SKM-1 treated with dmso at 0.1 percent for 144 hours (cell line): ENCODE measurements around the gene PSMA7.
"Not testable (repeated sequence)": the region's sequence is repeated elsewhere in the genome, so short reads cannot be mapped to it uniquely, and the experiment has no call there.

Source experiments
- DNase-seq: peaks from one replicate; lab custom pipeline; 2025; ENCODE audit not compliant: unreplicated experiment; lab: John Stamatoyannopoulos, UW

Gene PSMA7

DNA sequence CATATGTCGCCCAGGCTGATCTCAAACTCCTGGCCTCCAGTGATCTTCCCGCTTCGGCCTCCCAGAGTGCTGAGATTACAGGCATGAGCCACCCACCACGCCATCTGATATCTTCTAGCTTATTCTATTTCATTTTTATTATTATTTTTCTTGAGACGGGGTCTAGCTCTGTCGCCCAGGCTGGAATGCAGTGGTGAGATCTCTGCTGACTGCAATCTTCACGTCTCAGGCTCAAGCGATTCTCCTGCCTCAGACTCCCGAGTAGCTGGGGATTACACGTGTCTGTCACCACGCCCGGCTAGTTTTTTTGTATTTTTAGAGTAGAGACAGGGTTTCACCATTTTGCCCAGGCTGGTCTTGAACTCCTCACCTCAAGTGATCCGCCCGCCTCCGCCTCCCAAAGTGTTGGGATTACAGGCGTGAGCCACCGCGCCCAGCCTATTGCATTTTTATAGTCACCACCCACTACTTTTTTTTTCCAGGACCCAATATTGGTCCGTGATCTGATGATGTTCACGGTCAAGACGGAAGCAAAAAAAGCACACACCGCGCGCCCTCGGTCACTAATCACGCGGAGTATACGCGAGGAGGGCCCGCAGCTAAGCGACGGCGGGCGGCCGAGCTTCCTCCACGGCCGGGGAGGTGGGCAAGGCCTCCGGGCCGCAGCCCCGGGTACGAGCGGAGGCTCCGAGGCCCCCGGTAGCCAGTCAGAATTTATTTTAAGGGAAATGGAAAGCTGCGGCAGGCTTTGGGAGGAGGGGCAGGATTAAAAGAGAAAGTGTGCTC, 22.0 kb downstream of the PSMA7 start:
- peak; percentile 35 for DNase-seq

DNA sequence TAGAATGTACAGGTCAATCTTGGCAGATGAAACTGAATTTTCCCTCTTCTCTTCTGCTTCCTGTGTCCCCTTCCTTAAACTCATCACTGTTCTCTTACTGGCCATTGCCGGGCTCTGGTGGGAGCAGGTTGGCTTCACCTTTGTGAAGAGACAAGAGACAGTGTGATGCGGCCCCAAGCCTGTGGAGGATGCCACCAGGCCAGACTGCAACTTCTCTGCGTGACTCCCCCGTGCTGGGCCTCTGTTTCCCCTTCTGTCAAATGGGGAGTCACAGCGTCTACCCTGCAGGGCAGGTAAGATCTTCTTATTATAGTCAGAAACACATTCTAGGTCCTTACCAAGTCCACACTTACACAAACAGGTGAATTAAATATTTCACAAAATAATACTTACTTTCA, 22.8 kb downstream of the PSMA7 start:
- no peak for DNase-seq

DNA sequence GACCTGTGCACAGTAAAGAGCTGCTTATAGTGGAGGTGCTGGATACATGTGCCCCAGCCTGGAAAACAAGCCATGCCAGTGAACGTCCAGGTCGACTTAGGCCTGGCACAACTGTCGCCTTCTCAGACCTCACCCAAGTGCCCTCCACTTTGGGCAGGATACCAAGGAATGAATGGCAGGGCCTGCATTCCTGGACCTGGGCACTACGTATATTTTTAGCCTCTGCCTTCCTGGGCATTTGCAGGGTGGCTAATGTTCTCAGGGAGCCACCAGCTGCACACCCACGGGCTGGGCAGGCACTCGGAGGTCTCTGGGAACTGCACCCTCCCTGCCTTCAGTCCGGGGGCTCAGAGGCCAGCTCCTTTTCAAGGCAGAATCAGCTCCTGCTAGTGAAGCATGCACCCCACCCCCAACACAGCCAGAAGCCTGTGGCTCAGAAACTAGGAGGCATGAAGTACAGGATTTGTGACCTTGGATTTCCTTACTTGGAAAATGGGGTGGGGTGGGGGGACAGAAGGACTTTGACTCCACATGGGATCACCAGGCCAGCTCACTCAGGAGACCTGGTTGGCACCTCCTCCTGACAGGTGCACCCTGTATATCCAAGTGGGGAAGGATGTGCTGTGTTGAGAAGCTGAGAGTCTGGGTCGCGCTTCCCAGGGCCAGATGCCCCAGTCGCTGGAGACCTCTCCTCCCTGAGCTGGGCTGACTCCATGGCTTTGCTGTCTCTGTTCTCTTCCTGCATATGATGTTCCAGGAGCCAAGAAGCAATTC, 23.4 kb downstream of the PSMA7 start:
- DNase-seq: no peak

DNA sequence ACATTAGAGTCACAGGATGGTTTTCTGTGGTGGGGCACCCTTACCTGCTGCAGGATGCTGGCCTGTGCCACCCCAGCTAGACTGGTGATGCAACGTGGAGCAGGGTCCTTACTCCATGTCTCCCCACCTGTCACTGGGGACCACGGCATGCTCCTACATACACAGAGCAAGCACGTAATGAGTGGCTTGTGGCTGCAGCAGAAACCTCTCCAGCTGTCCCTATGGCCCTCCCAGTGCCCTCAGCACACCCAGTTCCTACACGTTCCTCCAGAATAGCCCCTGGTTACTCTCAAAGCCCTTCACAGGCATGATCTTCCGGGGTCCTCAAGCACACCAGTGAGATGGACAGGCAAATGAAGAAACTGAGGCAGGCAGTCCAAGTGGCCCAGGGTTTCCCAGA, 24.1 kb downstream of the PSMA7 start:
- no peak for DNase-seq

DNA sequence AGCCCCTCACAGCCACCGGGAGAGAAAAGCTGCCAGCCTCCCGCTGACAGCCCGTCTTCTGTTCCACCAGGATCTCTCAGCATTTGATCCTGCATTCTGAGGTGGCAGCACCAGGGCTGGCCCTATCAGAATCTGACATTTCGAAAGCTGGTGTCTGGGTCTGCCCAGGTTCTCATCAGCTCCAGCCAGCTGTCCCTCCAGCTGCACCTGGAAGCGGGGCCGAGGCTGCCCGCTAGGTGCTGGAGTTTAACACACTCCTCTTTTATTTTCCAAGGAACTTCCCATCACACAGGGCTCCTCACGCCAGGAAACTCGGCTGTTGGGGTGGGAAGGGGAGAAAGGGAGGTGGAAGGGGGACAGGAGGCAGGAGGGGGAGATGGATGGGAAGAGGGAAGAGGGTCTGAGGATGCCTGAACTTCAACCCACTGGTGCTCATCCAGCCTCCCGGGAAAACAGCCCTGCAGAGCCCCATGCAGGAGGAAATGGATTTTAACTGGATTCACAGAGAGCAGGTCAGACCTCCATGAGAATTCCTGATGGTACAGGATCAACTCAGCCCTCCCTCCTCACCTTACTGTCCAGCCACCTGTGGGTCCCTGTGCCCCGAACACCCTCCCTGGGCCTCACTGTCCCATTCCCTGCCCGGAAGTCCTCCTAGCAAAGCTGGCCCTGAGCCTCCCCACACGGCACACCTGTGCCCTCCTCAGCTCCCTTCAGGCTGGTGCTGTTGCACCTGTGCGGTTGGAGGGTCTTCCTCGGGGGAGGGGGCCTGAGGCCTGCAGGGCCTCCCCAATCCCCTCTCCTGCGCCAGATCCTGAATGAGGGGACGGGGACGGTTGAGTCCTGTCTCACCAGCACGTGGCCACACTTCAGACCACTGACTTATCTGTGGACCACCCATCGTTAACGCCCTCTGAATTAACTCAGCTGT, 24.8 kb downstream of the PSMA7 start:
- DNase-seq: no peak

DNA sequence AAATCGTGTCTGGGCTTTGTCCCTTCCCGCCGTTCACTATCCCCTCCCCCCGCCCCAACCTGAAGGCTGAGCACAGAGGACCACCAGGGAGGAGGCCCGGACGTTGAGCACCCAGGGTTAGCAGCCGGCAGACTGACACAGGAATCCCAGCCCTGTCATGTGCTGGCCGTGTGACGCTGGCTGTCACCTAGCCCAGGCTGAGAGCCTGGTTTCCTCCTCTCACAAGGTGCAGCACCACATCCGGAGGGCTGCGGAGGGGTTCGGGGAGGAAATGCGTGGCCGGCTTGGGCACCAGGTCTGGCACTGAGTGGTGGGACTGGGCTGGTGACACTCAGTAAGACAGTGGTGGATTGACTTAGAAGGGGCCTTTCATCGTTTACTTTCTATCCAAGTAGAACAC, 25.5 kb downstream of the PSMA7 start:
- DNase-seq: no peak

DNA sequence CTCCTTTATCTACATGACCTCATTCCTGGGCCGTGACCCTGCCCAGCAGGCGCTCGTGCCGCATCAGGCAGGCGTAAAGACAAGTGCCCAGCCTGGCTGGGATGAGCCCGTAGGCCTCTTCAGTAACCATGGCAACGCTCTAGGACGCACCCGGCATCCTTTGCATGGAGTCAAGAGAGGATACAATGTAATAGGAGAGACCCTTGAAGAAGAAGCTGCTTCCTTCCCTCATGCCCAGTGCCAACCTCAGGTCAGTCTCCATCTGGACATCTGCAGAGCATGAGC, 25.9 kb downstream of the PSMA7 start:
- DNase-seq: no peak

DNA sequence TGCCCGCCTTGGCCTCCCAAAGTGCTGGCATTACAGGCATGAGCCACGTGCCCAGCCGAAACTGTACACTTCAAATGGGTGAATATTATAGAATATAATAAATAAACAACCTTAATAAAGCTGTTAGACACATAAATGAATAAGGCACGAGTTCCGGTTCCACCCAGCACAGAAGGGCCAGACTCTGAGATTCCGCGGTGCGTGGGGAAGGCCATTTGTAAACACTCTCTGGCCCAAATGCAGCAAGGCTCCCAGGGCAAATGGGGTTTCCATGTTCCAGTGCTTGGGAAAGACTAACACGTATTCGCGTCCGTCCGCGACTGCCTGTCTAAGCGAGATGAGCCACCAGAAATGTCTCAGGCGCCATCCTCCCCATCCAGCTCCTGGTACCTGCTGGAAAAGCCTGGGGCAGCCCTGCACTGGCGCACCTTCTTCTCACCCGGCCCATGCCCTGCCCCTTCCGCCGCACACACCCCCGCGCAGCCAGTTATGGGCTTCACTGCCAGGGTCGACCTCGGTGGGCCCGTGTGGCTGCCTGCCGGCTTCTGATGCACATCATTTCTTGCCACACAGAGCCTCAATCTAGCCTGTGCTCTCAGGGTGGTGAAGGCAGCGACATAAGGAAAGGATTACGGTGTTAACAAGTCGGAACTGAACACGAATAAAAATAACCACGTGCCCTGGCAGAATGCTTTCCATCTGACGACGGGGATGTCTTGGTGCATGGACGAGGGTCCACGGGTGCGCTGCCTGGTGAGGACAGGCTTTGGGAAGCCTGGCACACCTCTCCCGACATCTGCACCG, 26.4 kb downstream of the PSMA7 start:
- DNase-seq: no peak

DNA sequence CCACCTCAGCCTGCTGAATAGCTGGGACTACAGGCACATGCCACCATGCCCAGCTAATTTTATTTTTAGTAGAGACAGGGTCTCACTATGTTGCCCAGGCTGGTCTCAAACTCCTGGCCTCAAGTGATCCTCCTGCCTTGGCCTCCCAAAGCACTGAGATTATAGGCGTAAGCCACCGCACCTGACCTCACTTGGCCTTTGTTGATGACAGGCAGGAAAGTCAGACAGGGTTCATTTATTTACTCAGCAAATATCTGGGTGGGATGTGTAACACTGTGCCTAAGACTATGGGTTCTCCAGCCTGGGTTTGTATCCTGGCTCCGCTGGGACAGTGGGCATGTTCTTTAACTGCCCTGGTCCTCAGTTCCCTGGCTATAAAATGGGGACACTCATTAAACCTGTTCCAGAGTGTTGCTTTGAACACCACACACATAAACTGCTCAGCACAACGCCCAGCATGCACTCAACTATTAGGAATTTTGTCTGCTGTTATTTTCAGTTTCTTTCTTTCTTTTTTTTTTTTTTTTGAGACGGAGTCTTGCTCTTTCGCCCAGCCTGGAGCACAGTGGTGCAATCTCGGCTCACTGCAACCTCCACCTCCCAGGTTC, 27.3 kb downstream of the PSMA7 start:
- not testable (repeated sequence) for DNase-seq

DNA sequence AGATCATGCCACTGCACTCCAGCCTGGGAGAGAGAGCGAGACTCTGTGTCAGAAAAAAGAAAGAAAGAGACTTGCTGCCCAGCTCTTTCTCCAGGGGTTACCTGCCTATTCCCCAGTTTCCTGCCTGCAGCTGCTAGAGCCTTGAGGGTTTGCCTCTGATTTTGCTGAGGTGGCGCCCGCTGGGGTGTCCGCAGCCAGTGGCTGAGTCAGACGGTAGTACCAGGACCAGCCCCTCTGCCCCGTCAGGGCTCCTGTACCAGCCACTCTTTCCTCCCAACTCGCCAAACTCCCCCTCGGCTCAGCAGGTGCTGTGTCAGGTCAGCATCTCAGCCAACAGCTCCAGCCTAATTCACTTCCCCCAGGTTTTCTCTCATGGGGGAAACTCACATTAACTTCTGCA, 28.3 kb downstream of the PSMA7 start:
- no peak for DNase-seq

DNA sequence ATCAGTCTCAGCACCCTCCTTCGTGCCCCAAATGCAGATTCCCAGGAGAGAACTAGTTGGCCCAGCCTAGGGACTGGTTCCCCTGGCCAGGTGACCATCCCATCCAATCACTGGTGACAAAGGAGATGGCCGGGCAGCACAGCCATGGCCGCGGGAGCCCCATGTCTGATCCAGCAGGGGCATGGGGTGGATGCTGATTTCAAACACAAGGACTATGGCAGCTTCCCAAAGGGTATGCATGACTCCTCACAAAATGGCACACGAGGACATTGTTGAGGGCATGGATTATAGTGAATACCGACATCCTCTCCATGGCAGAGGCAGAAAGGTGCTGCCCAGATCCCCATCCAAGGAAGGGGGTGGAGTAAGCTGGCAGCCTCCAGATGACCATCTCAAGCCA, 30.8 kb downstream of the PSMA7 start:
- DNase-seq: no peak

DNA sequence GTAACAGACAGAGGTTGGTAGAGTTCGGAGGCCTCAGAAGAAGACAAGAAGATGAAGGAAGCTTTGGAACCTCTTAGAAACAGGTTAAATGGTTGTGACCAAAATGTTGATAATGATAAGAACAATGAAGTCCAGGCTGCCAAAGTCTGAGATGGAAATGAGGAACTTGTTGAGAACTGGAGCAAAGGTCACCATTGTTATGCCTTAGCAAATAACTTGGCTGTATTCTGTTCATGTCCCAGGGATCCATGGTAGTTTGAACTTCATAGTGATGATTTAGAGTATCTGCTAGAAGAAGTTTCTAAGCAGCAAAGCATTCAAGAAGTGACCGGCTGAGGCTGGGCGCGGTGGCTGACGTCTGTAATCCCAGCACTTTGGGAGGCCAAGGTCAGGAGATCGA, 32.0 kb downstream of the PSMA7 start:
- DNase-seq: no peak

DNA sequence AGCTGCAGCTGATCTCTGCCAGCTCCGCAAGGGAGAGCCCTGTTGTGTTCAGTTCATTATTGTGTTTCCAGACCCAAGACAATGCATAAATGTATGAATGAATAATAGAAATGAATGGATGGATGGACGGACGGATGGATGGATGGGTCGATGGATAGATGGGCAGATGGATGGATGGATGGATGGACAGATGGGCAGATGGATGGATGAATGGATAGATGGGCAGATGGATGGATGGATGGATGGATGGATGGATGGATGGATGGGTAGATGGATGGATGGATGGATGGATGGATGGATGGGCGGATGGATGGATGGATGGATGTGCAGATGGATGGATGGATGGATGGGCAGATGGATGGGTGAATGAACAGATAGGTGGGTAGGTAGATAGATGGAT, 37.6 kb downstream of the PSMA7 start:
- DNase-seq: no peak

DNA sequence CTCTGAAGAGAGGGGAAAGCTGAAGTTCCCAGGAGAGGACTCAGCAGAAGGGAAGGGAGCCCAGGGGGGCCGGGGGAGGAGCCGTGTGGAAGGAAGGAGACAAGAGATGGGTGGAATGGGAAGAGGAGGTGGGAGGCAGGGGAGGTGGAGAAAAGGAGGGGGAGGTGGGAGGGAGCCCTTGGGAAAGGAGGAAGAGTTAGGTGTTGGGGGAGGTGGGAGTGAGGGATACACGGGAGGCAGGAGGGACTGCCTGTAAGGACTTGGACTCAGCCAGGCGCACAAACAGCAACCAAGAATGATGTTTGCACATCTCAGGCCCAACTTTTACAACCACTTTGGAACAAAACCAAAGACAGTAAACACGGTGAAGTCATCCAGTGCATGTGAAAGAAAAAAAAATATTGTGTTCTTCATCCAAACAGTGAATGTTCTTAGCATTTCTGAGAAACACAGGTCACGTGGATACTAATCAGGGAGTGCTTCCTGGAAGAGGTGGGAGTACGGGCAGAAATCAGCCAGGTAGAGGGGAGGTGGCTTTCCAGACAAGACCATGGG, 38.3 kb downstream of the PSMA7 start:
- no peak for DNase-seq

DNA sequence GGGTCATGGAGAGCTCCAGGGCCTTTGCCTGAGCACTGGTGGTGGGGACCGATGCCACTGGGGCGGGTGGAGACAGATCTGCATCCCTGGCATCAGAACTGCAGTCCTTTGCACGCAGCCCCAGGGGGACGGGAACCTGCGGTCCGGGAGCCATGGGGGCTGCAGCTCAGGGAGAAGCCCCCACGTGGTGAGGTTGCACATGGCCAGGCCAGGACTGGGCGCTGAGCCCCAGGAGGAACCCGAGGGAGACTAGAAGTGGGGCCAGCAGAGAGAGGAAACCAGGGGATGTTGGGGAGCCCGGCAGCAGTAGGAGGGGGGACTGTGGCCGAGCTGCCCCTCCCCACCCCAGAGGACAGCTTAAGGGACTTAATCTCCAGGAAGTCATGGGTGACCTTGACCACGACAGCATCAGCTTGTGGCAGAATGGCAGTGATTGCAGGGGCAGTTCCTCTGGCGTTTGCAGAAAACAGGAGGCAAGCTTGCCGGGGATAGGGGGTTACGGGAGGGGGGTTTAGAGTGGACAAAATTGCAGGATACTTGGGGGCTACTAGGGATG, 38.9 kb downstream of the PSMA7 start:
- no peak for DNase-seq

DNA sequence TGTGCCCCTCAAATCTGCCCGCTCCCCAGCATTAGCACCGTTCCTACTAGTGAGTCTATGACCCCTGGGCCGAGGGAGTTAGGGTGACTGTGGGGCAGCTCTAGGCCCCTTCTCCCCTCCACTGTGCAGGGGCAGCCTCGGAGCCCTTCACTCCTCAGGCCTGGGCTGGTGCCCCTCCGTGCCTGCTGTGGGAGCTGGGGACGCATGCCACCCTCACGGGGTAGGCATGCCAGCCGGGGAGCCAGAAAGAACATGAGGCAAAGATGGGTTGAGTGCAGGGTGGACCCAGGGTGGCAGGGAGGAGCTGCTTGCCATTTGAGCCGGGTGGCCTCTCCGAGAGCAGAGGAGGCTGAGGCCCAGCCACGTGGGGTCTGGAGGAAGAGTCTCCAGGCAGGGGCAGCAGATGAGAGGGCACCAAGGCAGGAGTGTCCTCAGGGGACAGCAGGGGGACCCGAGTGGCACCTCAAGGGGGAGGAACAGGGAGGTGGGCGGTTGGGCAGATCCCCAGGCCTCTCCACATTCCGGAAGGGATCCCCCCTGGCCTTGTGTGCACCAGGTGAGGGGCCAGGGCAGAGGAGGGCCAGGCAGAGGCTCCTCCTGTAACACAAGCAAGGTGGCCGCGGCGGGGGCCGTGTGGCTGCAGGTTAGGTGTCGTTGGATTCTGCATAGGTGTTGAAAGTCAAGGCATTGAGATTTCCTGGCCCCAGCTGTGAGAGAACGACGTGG, 39.5 kb downstream of the PSMA7 start:
- no peak for DNase-seq

DNA sequence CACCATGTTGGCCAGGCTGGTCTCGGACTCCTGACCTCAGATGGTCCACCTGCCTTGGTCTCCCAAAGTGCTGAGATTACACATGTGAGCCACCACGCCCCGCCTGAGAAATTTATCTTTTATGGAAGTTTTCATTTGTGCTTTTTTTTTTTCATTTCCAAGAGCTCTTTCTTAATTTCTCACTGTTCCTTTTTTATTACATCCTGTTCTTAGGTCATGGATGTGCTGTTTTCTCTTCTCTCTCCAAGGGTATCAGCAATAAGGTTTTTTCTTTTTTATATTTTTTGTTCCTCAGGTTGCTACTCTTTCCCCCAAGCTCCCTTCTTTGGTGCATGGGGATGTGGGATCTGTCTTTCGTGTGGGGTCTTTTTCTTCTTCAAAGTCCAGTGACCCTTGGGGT, 42.1 kb downstream of the PSMA7 start:
- no peak for DNase-seq

DNA sequence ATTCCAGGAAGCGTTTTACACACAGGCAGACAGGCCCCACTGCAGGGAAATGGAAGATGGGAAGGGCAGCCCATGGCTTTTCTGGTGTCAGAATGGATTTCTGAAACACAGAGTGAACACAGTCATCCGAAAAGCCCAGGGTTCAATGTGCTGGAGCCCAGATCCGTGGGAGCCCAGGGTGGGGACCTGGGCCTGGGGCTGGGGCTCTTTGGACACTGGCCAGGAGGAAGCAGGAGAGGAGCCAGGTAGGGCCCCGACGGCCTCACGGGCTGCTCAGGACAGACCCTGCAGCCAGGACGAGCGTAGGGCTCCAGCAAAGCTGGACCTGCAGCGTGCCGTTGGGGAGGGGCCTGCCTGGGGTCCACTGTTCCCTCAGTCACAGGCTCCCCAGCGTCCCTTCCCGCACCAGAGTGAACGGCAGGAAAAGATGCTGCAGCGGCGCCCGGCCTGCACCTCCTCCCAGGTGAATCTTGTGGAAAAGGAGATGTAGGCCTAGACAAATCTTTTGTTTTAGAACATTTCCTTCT, 45.2 kb downstream of the PSMA7 start:
- DNase-seq: no peak
